ENCODE data around the gene CDHR5.

The CDHR5 gene

GRCh38 chr11:621838-622237 lies 2.9 kb downstream of the CDHR5 start:
- DNase-seq (ENCODE audit: low read depth in 2 of 2): no peak

GRCh38 chr11:620935-621814 lies 3.6 kb downstream of the CDHR5 start:
- no peak for DNase-seq (ENCODE audit: low read depth in 2 of 2)

DNA sequence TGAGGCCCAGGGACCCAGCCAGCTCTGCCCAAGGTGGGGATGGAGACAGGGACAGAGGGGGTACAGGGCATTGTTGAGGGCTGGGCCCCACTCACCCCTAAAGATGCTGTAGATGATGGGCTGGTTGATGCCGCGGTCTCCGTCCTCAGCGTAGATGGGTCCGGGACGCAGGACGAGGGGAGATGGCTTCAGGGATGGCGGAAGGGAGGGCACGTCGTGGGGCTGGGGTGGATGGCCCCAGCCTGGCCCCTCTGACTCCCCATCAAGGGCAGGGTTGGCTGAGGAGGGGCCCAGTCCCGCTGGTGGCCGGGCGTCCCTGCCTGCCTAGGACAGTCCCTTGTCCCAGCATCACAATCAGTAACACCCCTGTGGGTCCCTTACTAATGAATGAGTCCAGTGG lies 4.6 kb downstream of the CDHR5 start:
- DNase-seq (ENCODE audit: low read depth in 2 of 2): no peak

GRCh38 chr11:619628-620050 lies 5.1 kb downstream of the CDHR5 start:
- DNase-seq (ENCODE audit: low read depth in 2 of 2): no peak

- DNase-seq (ENCODE audit: low read depth in 2 of 2): no peak
Measured at GRCh38 chr11:618856-619627, 5.7 kb downstream of the CDHR5 start.

- no peak for DNase-seq (ENCODE audit: low read depth in 2 of 2)
Measured at GRCh38 chr11:617912-618682, 6.7 kb downstream of the CDHR5 start.

GRCh38 chr11:617199-617911 lies 7.4 kb downstream of the CDHR5 start:
- no peak for DNase-seq (ENCODE audit: low read depth in 2 of 2)

DNA sequence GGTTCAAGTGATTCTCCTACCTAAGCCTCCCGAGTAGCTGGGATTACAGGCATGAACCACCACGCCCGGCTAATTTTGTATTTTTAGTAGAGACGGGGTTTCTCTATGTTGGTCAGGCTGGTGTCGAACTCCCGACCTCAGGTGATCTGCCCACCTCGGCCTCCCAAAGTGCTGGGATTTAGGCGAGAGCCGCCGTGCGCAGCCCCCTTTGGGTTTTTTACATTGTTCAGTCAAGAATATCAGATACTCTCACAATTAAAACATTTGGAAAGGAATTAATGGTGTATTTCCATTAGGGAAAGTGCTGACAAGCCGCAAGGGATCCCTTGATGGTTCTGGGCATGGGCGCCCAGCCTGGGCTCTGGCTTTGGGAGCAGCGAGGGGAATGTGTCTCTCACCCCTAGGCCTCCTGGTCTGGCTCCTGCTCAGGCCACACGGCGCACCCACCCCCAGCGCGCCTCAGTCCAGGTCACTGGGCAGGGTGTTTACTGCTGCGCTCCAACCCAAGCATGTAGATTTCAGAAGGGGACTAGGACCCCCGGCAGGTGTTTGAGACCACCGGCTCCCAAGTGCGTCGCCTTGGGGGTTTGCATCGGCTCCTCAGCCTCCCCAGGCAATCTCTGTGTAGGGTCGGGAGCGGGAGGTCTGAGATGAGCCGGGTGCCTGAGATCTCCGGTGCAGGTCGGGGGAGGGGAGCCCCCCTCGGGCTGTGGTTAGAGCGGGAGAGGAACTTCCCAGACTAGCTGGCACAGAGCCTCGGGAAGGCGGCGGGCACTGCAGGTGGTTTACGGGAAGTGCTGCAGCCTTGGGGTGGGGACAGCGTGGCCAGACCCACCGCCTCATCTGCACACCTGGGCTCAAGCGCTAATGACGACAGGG lies 8.2 kb downstream of the CDHR5 start:
- DNase-seq (ENCODE audit: low read depth in 2 of 2): no peak

DNA sequence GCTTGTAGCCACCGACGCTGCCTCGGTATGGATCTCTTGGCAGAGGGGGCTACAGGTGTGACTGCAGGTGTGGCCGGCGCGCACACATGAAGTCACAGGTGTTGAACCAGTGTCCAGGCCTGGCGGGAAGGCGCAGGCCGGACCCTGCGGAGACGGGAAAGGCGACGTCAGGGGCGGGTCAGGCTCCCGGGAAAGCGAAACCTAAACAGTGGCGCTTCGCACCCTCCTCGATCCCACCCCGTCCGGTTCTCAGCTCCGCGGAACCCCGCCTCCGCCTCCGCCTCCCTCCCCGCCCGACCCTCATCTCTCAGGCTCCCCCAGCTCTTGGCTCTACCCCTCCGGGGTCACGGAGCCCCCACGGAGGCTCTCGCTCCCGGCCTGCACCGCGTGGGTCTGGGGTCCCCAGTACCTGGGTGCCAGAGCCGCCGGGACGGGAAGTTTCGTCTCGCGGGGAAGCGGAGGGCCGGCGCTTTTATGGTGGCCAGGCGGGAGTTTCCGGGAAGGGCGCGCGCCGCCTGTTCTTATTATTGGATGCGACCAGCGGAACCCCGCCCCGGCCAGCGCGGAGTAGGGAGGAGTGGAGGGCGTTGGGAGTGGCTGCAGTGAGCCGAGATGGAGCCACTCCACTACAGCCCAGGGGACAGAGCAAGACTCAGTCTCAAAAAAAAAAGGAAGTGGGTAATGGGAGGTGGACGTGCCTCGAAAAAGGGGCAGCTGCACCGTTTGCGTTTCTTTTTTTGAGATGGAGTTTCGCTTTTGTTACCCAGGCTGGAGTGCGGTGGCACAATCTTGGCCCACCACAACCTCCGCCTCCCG lies 9.0 kb downstream of the CDHR5 start, which contains the start of gene IRF7:
Gene IRF7, minus strand, starts transcription at position 447 of the 816 bp plus-strand sequence. CDS start 586 bp downstream, outside the sequence.
- DNase-seq (ENCODE audit: low read depth in 2 of 2): peak; percentile 63 to 81

DNA sequence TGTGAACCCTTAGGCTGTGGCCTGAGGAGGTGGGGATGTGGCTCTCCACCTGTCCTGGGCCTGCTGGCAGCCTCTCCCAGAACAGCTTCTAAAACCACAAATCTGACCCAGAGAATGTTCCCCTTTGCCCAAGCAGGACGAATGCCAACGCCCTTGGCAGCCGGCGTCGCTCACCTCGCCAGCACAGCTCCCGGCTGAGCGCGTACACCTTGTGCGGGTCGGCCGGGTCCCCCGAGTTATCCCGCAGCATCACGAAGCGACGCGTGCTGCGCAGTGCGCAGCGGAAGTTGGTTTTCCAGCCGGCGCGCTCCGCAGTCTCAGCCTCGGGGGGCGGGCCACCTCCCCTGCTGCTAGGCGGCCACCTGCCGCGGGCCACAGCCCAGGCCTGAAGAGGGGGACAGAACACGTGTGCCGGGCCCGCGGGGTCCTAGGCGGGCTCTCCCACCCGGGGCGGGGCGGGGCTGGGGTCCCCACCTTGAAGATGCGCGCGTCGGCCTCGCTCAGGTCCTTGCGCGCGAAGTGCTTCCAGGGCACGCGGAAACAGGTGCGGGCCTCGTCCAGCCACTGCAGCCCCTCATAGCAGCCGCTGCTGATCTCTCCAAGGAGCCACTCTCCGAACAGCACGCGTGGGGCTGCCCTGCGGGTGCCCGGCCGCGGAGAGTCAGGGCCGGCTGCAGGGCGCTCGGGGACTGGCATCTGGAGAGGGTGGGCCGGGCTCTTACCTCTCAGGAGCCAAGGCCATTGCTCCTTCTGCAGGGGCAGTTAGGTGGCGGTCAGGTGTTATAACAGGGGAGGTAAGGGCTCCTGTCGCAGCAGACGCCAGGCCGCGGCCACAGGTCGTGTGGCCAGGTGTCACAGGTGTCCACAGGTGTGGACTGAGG lies 9.9 kb downstream of the CDHR5 start:
- DNase-seq (ENCODE audit: low read depth in 2 of 2): no peak

DNA sequence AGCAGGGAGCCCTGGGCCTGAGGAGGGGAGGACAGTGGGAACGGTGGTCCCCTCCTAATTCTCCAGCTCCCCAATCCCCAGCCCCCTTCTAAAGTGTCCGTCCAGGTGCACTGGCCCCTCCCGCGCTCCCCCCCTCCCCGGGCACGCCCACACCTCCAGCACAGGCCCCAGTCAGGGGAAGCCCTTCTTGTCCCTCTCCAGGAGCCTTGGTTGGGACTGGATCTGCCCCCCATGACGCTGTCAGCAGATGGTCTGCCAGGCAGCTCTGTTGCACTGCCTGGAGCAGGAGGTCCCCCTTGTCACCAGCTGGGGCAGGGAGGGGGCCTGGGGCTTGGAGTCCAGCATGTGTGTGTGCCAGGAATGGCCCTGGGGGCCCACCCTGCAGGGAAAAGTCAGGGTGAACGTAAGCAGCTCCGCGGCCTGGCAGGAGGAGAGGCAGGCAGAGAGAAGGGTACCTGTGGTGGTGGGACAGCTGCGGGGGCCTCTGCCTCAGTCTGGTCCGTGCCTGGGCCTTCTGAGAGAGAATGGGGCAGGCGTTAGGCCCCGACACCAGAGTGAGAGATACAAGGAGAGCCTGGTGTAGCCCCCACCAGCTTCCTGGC lies 10.6 kb downstream of the CDHR5 start:
- DNase-seq (ENCODE audit: low read depth in 2 of 2): no peak

DNA sequence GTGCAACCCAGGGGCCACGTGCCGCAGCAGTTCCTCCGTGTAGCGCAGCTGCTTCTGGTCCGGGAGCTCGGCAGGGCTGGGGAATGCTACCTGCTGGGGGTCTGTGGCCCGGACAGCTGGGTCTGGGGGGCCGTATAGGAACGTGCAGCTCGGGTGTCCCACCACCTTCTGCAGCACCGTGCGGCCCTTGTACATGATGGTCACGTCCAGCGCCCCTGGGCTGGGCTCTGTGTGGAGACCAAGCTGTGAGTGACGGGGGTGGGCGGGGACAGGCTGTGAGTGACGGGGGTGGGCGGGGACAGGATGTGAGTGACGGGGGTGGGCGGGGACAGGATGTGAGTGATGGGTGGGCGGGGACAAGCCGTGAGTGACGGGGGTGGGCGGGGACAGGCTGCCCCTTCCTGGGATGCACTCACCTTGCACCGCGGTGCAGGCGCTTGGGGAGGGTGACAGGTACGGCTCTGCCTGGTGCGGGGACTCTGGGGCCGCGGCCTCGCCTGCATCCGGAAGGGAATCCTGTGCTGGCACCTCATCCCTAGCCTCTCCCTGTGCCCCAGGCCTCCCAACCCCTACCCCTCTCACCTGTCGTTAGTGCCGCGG lies 11.3 kb downstream of the CDHR5 start:
- peak; percentile 59 to 79 for DNase-seq (ENCODE audit: low read depth in 2 of 2)

DNA sequence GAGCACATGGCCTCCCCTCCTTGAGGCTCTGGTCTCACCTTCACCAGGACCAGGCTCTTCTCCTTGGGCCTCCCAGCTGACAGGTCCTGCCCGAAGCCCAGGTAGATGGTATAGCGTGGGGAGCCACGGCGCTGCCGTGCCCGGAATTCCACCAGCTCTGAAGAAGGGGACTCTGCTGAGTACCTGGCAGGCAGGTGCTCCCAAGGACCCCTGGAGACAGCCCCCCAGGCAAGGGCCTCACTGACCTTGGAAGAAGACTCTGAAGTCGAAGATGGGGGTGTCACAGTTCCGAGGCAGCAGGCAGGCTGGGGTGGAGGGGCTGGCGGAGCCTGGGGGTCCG lies 11.8 kb downstream of the CDHR5 start:
- no peak for DNase-seq (ENCODE audit: low read depth in 2 of 2)

DNA sequence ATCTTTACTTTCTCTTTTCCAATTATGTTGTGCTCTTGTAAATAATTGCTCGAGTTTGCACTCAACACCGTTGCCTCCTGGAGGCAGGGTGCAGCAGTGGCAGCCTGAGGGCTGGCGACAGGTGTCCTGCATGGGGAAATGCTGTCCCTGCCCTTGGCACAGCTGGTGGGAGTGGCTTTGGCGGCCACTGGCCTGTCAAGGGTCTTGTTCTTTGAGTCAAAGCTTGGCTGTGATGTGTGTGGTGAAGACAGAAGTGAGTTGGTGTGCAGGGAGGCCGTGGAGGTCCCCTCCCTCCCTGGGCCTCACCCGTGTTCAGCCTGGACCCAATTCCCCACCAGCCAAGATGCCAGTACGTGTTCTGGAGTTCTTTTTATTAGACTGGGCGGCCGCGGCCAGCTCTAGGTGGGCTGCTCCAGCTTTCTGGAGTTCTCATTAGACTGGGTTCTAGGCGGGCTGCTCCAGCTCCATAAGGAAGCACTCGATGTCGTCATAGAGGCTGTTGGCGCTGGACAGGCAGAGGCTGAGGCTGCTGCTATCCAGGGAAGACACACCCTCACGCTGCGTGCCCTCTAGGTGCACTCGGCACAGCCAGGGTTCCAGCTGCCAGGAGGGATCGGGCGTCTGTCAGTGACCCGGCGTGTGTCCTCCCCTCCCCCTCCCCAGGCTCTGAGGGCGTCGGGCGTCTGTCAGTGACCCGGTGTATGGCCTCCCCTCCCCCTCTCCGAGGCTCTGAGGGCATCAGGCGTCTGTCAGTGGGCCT lies 12.4 kb downstream of the CDHR5 start:
- DNase-seq (ENCODE audit: low read depth in 2 of 2): no peak

DNA sequence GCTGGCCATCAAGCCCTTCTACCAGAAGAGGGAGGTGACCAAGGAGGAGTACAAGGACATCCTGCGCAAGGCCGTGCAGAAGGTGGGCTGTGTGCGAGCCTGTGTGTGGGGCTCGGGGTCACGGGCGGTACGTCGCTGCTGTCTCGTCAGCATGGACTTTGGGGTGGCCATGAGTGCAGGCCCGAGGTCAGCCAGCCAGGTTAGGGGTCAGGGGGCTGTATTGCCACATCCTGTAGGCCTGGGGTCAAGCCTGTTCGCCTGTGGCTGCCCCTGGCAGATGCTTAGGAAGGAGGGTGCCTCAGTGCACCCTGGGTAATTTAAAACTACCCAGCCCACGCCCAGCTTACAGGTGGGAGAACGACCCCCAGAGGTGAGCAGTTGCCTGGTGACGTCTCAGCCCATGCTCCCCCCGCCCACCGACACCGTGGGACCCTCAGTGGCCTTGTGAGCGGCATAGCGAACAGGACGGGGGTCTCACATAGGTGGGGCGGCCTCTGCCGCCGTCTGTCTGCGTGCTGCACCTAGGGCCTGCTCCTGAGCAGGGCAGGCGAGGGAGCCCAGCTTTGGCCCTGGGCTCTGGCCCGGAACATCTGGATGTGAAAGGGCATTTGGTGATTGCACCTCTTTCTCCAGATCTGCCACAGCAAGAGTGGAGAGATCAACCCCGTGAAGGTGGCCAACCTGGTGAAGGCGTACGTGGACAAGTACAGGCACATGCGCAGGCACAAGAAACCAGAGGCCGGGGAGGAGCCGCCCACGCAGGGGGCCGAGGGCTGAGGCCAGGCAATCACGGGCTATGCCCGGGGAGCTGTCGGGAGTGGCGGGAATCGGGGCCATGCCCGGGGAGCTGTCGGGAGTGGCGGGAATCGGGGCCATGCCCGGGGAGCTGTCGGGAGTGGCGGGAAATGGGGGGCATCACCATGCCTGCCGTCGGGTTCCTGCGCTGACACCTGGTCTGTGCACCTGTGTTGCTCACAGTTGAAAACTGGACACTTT lies 13.5 kb downstream of the CDHR5 start:
- no peak for DNase-seq (ENCODE audit: low read depth in 2 of 2)

All from stimulated activated CD4-positive, alpha-beta T cell treated with anti-CD3 and anti-CD28 coated beads, Interleukin-12 subunit alpha, Interleukin-12 subunit beta, amount 100 ng/mL, for 24 hours (primary cell).